Gastroesophageal sphincter (tissue), 4 donors: ENCODE results near the gene NEUROG3. TPM values are rescaled to one million over a fixed set of nuclear protein-coding genes. Genes with fewer than 3 reads are reported as not detected.

Experiments used
- ATAC-seq: fragments of 150-250 bp; one replicate; pipeline ENCODE4 v1.9.1; 2016; ENCODE audit warnings: mild to moderate bottlenecking, moderate library complexity
- H3K27ac ChIP-seq, 4 donors: fragments of 200-600 bp; sonication (generic) in 3 of 4; 1 replicate in 3 of 4; 2 replicates in 1 of 4; pipeline ENCODE4 v1.5.1; 2016 to 2019
- H3K27me3 ChIP-seq: fragments of 200-600 bp; sonication (generic); one replicate; pipeline ENCODE4 v1.5.1; 2019
- H3K36me3 ChIP-seq, 2 donors: fragments of 200-600 bp; sonication (generic); one replicate each; pipeline ENCODE4 v1.5.1; 2019; ENCODE audit warnings: control low read depth in 1 of 2
- H3K4me1 ChIP-seq, 3 donors: fragments of 200-600 bp; sonication (generic); 1 replicate in 2 of 3; 2 replicates in 1 of 3; pipeline ENCODE4 v1.5.1; 2016 to 2019; ENCODE audit warnings: control low read depth in 2 of 3
- H3K4me3 ChIP-seq, 2 donors: fragments of 200-600 bp; sonication (generic); one replicate each; pipeline ENCODE4 v1.5.1; 2019; ENCODE audit warnings: mild to moderate bottlenecking in 1 of 2, moderate library complexity in 1 of 2
- H3K9me3 ChIP-seq, 3 donors: fragments of 200-600 bp; sonication (generic); one replicate each; pipeline ENCODE4 v1.5.1; 2017 to 2019; ENCODE audit warnings: control low read depth in 2 of 3
- CTCF ChIP-seq, 4 experiments: fragments of 200-600 bp in 2 of 4; fragments of 450-650 bp in 2 of 4; sonication (generic) in 1 of 4; IDR thresholded peaks; one replicate each; pipeline ENCODE4 v1.5.1; 2017 to 2019; ENCODE audit warnings: antibody characterized with exemption in 4 of 4, mild to moderate bottlenecking in 2 of 4, moderate library complexity in 2 of 4
- EP300 ChIP-seq: sonication (generic); formaldehyde crosslinking; IDR thresholded peaks from one replicate; pipeline ENCODE4 v1.6.1; 2017; ENCODE audit warnings: antibody characterized with exemption, mild to moderate bottlenecking
- POLR2A ChIP-seq, 2 donors: fragments of 450-650 bp; IDR thresholded peaks; one replicate each; pipeline ENCODE4 v1.6.1; 2017; ENCODE audit warnings: antibody characterized with exemption in 2 of 2, mild to moderate bottlenecking in 2 of 2, moderate library complexity in 1 of 2
- POLR2AphosphoS5 ChIP-seq: sonication (generic); formaldehyde crosslinking; IDR thresholded peaks from one replicate; pipeline ENCODE4 v1.6.1; 2017; ENCODE audit warnings: antibody characterized with exemption
- WGBS, 2 donors: methylation state at CpG; one replicate each; pipeline ENCODE4 v1.1.5; 2018; ENCODE audit warnings: low coverage in 1 of 2; 5-methylcytosine and 5-hydroxymethylcytosine counted together
- total RNA-seq, 4 donors: library from RNA; depleted of rRNA; stranded (reverse); fragments of >200 nt; gene quantifications; one replicate each; pipeline ENCODE4 v1.1.0, GENCODE V29; 2016

NEUROG3 gene
- total RNA-seq, 4 donors from 2014 or later: 0.54 TPM; not detected in 3

GRCh38 chr10:69577268-69578232 is 4.3 kb upstream of the NEUROG3 start:
- Histone ChIP-seq H3K4me1 (peaks cover 0 to 24% (median 0%) of the 10 kb centered on the region in 3 donors), H3K27ac (no peak overlapping the region), H3K36me3 (no peaks in the 10 kb centered on the region), H3K4me3 (no peak overlapping the region), H3K9me3 (no peaks in the 10 kb centered on the region), H3K27me3 (peaks cover 92% of the 10 kb centered on the region)
- WGBS, 2 donors: 1 to 5% methylated on average over 7 to 28 of the region's 51 CpGs
- TF ChIP-seq CTCF (IDR thresholded peaks at IDR 0.05) (no peak), POLR2AphosphoS5 (no peak), EP300 (no peak), POLR2A (IDR thresholded peaks at IDR 0.05) (no peak)
- no peak for ATAC-seq

DNA sequence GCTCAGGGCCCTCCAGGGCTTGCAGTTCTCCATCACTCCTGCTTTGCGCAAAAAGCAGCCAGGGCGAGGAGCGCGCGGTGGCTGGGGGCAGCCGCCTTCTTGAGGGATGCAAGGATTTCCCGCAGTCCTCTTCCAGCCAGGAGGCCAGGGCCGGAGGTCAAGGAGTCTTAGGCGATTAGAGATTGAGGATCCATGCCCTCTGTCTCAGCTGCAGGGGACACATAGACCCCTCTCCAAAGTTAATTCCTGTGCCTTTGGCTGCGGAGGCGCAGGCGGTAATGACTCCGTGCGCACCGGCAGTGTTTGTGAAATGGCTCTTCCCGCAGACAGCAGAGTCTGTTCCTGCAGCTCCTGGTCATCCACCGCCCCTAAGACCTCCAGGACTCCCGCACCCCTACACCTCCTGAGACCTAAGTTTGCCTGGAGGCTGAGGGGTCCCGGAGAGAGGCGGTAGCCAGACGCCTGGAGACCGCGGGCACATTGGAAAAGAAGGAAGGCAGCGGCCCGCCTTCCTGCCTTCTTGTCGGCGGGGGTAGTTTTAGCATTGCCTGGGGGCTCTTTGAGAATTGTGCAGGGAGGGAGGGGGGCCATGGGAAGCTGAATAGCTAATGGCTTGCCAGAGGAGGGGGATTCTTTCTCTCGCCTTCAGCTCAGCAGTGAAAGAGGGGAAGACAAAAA is 3.3 kb upstream of the NEUROG3 start:
- TF ChIP-seq CTCF (IDR thresholded peaks at IDR 0.05) (no peak), POLR2AphosphoS5 (no peak), POLR2A (IDR thresholded peaks at IDR 0.05) (no peak), EP300 (no peak)
- no peak for ATAC-seq
- Histone ChIP-seq H3K27ac (no peak overlapping the region), H3K27me3 (peaks cover 100% of the 10 kb centered on the region), H3K4me1 (peaks cover 0 to 34% (median 2%) of the 10 kb centered on the region in 3 donors), H3K4me3 (no peak overlapping the region), H3K36me3 (no peaks in the 10 kb centered on the region), H3K9me3 (no peaks in the 10 kb centered on the region)
- 4% methylated on average over 8 of the region's 28 CpGs; no CpG with 5 or more reads in 1 of the 2 donors for WGBS, 2 donors

GRCh38 chr10:69575164-69575722 is 2.0 kb upstream of the NEUROG3 start:
- no CpG with 5 or more reads among the region's 5 CpGs for WGBS, 2 donors
- no peak overlapping the region for H3K27ac ChIP-seq
- TF ChIP-seq EP300 (no peak), POLR2A (IDR thresholded peaks at IDR 0.05) (no peak), POLR2AphosphoS5 (no peak), CTCF (IDR thresholded peaks at IDR 0.05) (no peak)
- no peaks in the 10 kb centered on the region for H3K36me3 ChIP-seq
- ATAC-seq: no peak
- H3K9me3 ChIP-seq: no peaks in the 10 kb centered on the region
- H3K4me1 ChIP-seq: peaks cover 0 to 34% (median 2%) of the 10 kb centered on the region in 3 donors
- peaks cover 100% of the 10 kb centered on the region for H3K27me3 ChIP-seq
- H3K4me3 ChIP-seq: no peak overlapping the region

DNA sequence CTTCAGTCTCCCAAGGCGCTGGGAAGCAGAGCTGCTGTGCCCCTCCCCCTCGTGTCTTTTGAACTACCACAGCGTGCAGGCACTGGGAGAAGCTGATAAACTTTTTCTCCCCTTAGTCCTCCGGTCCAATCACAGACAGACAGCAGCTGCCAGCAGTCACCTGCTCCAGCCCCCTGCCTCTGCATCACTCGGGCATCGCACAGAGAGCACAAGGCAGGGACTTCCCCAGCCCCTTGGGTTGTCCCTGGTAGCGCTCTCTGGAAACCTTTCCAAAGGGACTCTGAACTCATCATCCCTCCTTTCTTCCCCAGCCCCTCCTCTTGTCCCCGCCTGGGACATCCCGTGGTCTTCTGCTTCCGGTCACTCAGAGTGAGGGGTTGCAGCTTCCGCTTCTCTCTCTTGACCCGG is 1.4 kb upstream of the NEUROG3 start:
- Histone ChIP-seq H3K9me3 (no peaks in the 10 kb centered on the region), H3K36me3 (no peaks in the 10 kb centered on the region), H3K4me1 (peaks cover 0 to 34% (median 2%) of the 10 kb centered on the region in 3 donors), H3K4me3 (no peak overlapping the region), H3K27ac (no peak overlapping the region), H3K27me3 (peaks cover 100% of the 10 kb centered on the region)
- ATAC-seq: no peak
- TF ChIP-seq EP300 (no peak), POLR2AphosphoS5 (no peak), CTCF (IDR thresholded peaks at IDR 0.05) (no peak), POLR2A (IDR thresholded peaks at IDR 0.05) (no peak)
- WGBS, 2 donors: 0% methylated on average over 1 to 8 of the region's 12 CpGs
